Mesenchymal stem cell (in vitro differentiated cells and primary cell): ENCODE results near the gene ELMO1.

ENCODE experiments used
- DNase-seq: peaks from one replicate; pipeline ENCODE4 v3.0.0-alpha.2; 2013
- H2AFZ ChIP-seq: one replicate; pipeline ENCODE4 v1.6.1; 2013; ENCODE audit warnings: low read depth, mild to moderate bottlenecking, control low read depth, inconsistent platforms, low read length, moderate library complexity
- H2AK5ac ChIP-seq: 2 replicates; pipeline ENCODE4 v1.6.1; 2013; ENCODE audit warnings: low read length, moderate library complexity, mild to moderate bottlenecking, inconsistent platforms; ENCODE audit not compliant: severe bottlenecking
- H2BK120ac ChIP-seq: one replicate; pipeline ENCODE4 v1.6.1; 2013; ENCODE audit warnings: low read depth, mild to moderate bottlenecking, inconsistent platforms, low read length, moderate library complexity
- H2BK12ac ChIP-seq, 2 experiments: one replicate each; pipeline ENCODE4 v1.6.1; 2013; ENCODE audit warnings: inconsistent platforms in 2 of 2, low read length in 2 of 2, mild to moderate bottlenecking in 2 of 2, moderate library complexity in 2 of 2, control low read depth in 1 of 2
- H2BK15ac ChIP-seq: one replicate; pipeline ENCODE4 v1.6.1; 2013; ENCODE audit warnings: mild to moderate bottlenecking, low read depth, inconsistent platforms; ENCODE audit not compliant: poor library complexity, severe bottlenecking
- H2BK5ac ChIP-seq: 2 replicates; pipeline ENCODE4 v1.6.1; 2013; ENCODE audit warnings: low read depth, mild to moderate bottlenecking, low read length, control low read depth, inconsistent platforms; ENCODE audit not compliant: poor library complexity, severe bottlenecking
- H3K14ac ChIP-seq, 2 experiments: one replicate each; pipeline ENCODE4 v1.6.1; 2013; ENCODE audit warnings: inconsistent platforms in 2 of 2, low read length in 2 of 2, control low read depth in 1 of 2, mild to moderate bottlenecking in 1 of 2, moderate library complexity in 1 of 2
- H3K18ac ChIP-seq, 2 experiments: one replicate each; pipeline ENCODE4 v1.6.1; 2013; ENCODE audit warnings: inconsistent platforms in 2 of 2, low read length in 2 of 2, control low read depth in 1 of 2, low read depth in 1 of 2, mild to moderate bottlenecking in 1 of 2
- H3K23ac ChIP-seq, 2 experiments: one replicate each; pipeline ENCODE4 v1.6.1; 2013; ENCODE audit warnings: inconsistent platforms in 2 of 2, low read length in 2 of 2, mild to moderate bottlenecking in 2 of 2, moderate library complexity in 2 of 2, control low read depth in 1 of 2
- H3K27ac ChIP-seq: 2 replicates; pipeline ENCODE4 v1.5.1; 2013; ENCODE audit warnings: mild to moderate bottlenecking, moderate library complexity, low read length, control low read depth, inconsistent platforms; ENCODE audit not compliant: poor library complexity, severe bottlenecking
- H3K27me3 ChIP-seq, 2 experiments: 2 replicates each; pipeline versions ENCODE4 v1.6.1 to v1.7.0; 2013; ENCODE audit warnings: low read length in 2 of 2, mild to moderate bottlenecking in 2 of 2, moderate library complexity in 2 of 2, control low read depth in 1 of 2, inconsistent platforms in 1 of 2; ENCODE audit not compliant: control insufficient read depth in 1 of 2, insufficient read depth in 1 of 2
- H3K36me3 ChIP-seq, 2 experiments: 2 replicates each; pipeline versions ENCODE4 v1.6.1 to v1.7.0; 2013; ENCODE audit warnings: low read length in 2 of 2, control low read depth in 1 of 2, inconsistent platforms in 1 of 2, low read depth in 1 of 2, mild to moderate bottlenecking in 1 of 2; ENCODE audit not compliant: insufficient read depth in 2 of 2, control insufficient read depth in 1 of 2
- H3K4ac ChIP-seq, 2 experiments: one replicate each; pipeline ENCODE4 v1.6.1; 2013; ENCODE audit warnings: inconsistent platforms in 2 of 2, low read length in 2 of 2, mild to moderate bottlenecking in 2 of 2, moderate library complexity in 2 of 2, control low read depth in 1 of 2, low read depth in 1 of 2
- H3K4me1 ChIP-seq: 2 replicates; pipeline ENCODE4 v1.6.1; 2013; ENCODE audit warnings: low read depth, low read length, control low read depth; ENCODE audit not compliant: control insufficient read depth, insufficient read depth
- H3K4me2 ChIP-seq: 2 replicates; pipeline ENCODE4 v1.6.1; 2013; ENCODE audit warnings: low read length, mild to moderate bottlenecking, inconsistent platforms; ENCODE audit not compliant: poor library complexity, severe bottlenecking
- H3K4me3 ChIP-seq, 2 experiments: 2 replicates each; pipeline versions ENCODE4 v1.5.1 to v1.7.0; 2013; ENCODE audit warnings: low read length in 2 of 2, mild to moderate bottlenecking in 2 of 2, control low read depth in 1 of 2, low read depth in 1 of 2; ENCODE audit not compliant: insufficient read depth in 1 of 2
- H3K79me1 ChIP-seq: replicated peaks from 2 replicates; pipeline ENCODE4 v1.6.1; 2013; ENCODE audit warnings: mild to moderate bottlenecking, control low read depth, low read length, inconsistent platforms; ENCODE audit not compliant: poor library complexity, severe bottlenecking
- H3K9ac ChIP-seq: 2 replicates; pipeline ENCODE4 v1.7.0; 2013; ENCODE audit warnings: mild to moderate bottlenecking, low read length, moderate library complexity
- H3K9me3 ChIP-seq: 2 replicates; pipeline ENCODE4 v1.7.0; 2013; ENCODE audit warnings: mild to moderate bottlenecking, low read length; ENCODE audit not compliant: control insufficient read depth
- H4K8ac ChIP-seq: one replicate; pipeline ENCODE4 v1.6.1; 2013; ENCODE audit warnings: inconsistent platforms, mild to moderate bottlenecking, low read length, moderate library complexity
- H4K91ac ChIP-seq: one replicate; pipeline ENCODE4 v1.6.1; 2013; ENCODE audit warnings: mild to moderate bottlenecking, low read length, inconsistent platforms
- WGBS: methylation state at CpG from one replicate; pipeline ENCODE4 v1.1.7; 2013; ENCODE audit warnings: mixed read lengths; 5-methylcytosine and 5-hydroxymethylcytosine counted together

Gene ELMO1

GRCh38 chr7:37056234-37056912 lies 392.3 kb downstream of the ELMO1 start:
- Histone ChIP-seq H2BK15ac (peak overlapping the region; percentile 69), H2AK5ac (no peak overlapping the region), H3K14ac (no peak overlapping the region), H4K91ac (peak overlapping the region; percentile 27), H3K36me3 (no peaks in the 10 kb centered on the region), H3K23ac (no peak overlapping the region), H3K4ac (peak overlapping the region; percentile 28 to 35), H3K27me3 (peaks cover 0 to 3% of the 10 kb centered on the region in 2 experiments), H2BK120ac (no peak overlapping the region), H3K9me3 (no peaks in the 10 kb centered on the region), H3K9ac (no peak overlapping the region), H3K79me1 (no peaks in the 10 kb centered on the region), H3K4me3 (no peak overlapping the region), H2BK5ac (no peak overlapping the region), H4K8ac (no peak overlapping the region), H3K4me2 (no peak overlapping the region), H3K27ac (no peak overlapping the region), H3K18ac (peak overlapping the region; percentile 40 to 78), H3K4me1 (no peaks in the 10 kb centered on the region), H2AFZ (no peak overlapping the region), H2BK12ac (peak overlapping the region in 1 of 2 experiments; percentile 63)
- WGBS, result 80% methylated on average over 3 of the region's 4 CpGs
- DNase-seq, result no peak

- no peaks in the 10 kb centered on the region for H3K36me3 ChIP-seq
- no peak overlapping the region for H2AFZ ChIP-seq
- no peak overlapping the region for H2AK5ac ChIP-seq
- no peak overlapping the region for H3K18ac ChIP-seq
- H2BK15ac ChIP-seq, result no peak overlapping the region
- no peak overlapping the region for H2BK12ac ChIP-seq
- peak; percentile 90 for DNase-seq
- no peak overlapping the region for H4K8ac ChIP-seq
- 0% methylated on average over 2 of the region's 2 CpGs for WGBS
- no peak overlapping the region for H3K4me3 ChIP-seq
- no peak overlapping the region for H3K27ac ChIP-seq
- H2BK120ac ChIP-seq, result no peak overlapping the region
- H2BK5ac ChIP-seq, result no peak overlapping the region
- H3K79me1 ChIP-seq, result no peaks in the 10 kb centered on the region
- no peak overlapping the region for H3K14ac ChIP-seq
- no peak overlapping the region for H3K23ac ChIP-seq
- H4K91ac ChIP-seq, result no peak overlapping the region
- H3K4ac ChIP-seq, result no peak overlapping the region
- H3K9me3 ChIP-seq, result no peaks in the 10 kb centered on the region
- H3K4me1 ChIP-seq, result no peaks in the 10 kb centered on the region
- no peak overlapping the region for H3K4me2 ChIP-seq
- H3K9ac ChIP-seq, result no peak overlapping the region
- H3K27me3 ChIP-seq, result peaks cover 0 to 3% of the 10 kb centered on the region in 2 experiments
Observed at GRCh38 chr7:37054624-37055241, 393.9 kb downstream of the ELMO1 start.

- H3K9ac ChIP-seq, result no peak overlapping the region
Observed at GRCh38 chr7:37052705-37053104, 396.0 kb downstream of the ELMO1 start.

GRCh38 chr7:37050801-37051200 lies 397.9 kb downstream of the ELMO1 start:
- DNase-seq, result peak; percentile 26
- no peaks in the 10 kb centered on the region for H3K79me1 ChIP-seq
- H3K4me2 ChIP-seq, result no peak overlapping the region
- no peaks in the 10 kb centered on the region for H3K36me3 ChIP-seq
- 38% methylated on average over 1 of the region's 1 CpG for WGBS
- no peak overlapping the region for H3K14ac ChIP-seq
- no peak overlapping the region for H2BK5ac ChIP-seq
- H3K9ac ChIP-seq, result no peak overlapping the region
- H4K91ac ChIP-seq, result no peak overlapping the region
- H2BK120ac ChIP-seq, result no peak overlapping the region
- H3K9me3 ChIP-seq, result no peaks in the 10 kb centered on the region
- no peak overlapping the region for H3K23ac ChIP-seq
- no peak overlapping the region for H4K8ac ChIP-seq
- no peak overlapping the region for H3K4me3 ChIP-seq
- no peaks in the 10 kb centered on the region for H3K4me1 ChIP-seq
- H3K18ac ChIP-seq, result no peak overlapping the region
- H3K27ac ChIP-seq, result no peak overlapping the region
- no peak overlapping the region for H2AK5ac ChIP-seq
- no peak overlapping the region for H2AFZ ChIP-seq
- H2BK12ac ChIP-seq, result no peak overlapping the region
- H3K4ac ChIP-seq, result no peak overlapping the region
- H2BK15ac ChIP-seq, result no peak overlapping the region
- H3K27me3 ChIP-seq, result no peaks in the 10 kb centered on the region

More at GRCh38 chr7:37052705-37053104, 396.0 kb downstream of the ELMO1 start:
- Histone ChIP-seq H2AFZ (no peak overlapping the region), H3K18ac (no peak overlapping the region), H3K79me1 (no peaks in the 10 kb centered on the region), H3K27ac (no peak overlapping the region), H2BK5ac (no peak overlapping the region), H3K4ac (no peak overlapping the region), H3K36me3 (no peaks in the 10 kb centered on the region), H3K9me3 (no peaks in the 10 kb centered on the region), H2AK5ac (no peak overlapping the region), H2BK15ac (no peak overlapping the region), H3K4me1 (no peaks in the 10 kb centered on the region), H3K23ac (no peak overlapping the region), H3K27me3 (peaks cover 0 to 3% of the 10 kb centered on the region in 2 experiments), H2BK120ac (no peak overlapping the region), H4K91ac (no peak overlapping the region), H3K4me3 (no peak overlapping the region), H4K8ac (no peak overlapping the region), H3K14ac (no peak overlapping the region), H2BK12ac (no peak overlapping the region), H3K4me2 (no peak overlapping the region)
- 36% methylated on average over 3 of the region's 3 CpGs for WGBS
- peak; percentile 76 for DNase-seq
